ENCODE results near the gene IL1RL1. TPM values are rescaled to one million over a fixed set of nuclear protein-coding genes. Genes with fewer than 3 reads are reported as not detected.

Gene IL1RL1
- polyA plus RNA-seq (2011; rRNA removed) (0.30 and 0.31 TPM in 2 replicates), polyA minus RNA-seq (2011; rRNA and poly(A)+ RNA removed) (0.14 and 0.43 TPM in 2 replicates)

DNA sequence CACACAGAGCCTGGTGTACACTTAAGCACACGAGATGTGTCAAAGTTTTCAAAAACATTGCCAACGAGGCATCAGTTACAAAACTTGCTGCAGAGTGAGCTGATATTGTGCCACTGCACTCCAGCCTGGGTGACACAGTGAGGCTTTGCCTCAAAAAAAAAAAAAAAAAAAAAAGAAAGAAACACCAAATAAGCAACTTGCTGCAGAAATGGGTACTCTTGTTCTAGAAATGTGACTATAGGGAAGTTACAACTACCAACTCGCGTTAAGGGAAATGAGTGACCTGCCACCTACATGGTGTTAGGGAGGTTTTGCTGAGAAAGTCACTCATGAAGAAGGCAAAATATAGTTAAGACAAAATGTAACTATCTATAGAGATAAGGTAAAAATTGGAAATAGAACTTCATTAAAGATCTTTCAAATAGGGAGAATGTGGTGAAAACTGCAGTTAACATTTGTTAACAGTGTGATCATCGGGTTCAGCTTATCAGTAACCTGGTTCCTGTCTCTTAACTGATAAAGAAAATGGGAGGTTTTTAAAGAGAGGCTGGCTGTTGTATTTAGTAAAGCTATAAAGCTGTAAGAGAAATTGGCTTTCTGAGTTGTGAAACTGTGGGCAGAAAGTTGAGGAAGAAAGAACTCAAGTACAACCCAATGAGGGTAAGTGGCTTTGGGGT is at the start of gene IL1RL1:
Gene IL1RL1 (plus strand): TSS at position 600 of the 677 bp plus-strand sequence. CDS start 26,702 bp downstream, outside the sequence.
- TF ChIP-seq, protein P1, sequence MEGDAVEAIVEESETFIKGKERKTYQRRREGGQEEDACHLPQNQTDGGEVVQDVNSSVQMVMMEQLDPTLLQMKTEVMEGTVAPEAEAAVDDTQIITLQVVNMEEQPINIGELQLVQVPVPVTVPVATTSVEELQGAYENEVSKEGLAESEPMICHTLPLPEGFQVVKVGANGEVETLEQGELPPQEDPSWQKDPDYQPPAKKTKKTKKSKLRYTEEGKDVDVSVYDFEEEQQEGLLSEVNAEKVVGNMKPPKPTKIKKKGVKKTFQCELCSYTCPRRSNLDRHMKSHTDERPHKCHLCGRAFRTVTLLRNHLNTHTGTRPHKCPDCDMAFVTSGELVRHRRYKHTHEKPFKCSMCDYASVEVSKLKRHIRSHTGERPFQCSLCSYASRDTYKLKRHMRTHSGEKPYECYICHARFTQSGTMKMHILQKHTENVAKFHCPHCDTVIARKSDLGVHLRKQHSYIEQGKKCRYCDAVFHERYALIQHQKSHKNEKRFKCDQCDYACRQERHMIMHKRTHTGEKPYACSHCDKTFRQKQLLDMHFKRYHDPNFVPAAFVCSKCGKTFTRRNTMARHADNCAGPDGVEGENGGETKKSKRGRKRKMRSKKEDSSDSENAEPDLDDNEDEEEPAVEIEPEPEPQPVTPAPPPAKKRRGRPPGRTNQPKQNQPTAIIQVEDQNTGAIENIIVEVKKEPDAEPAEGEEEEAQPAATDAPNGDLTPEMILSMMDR (IDR thresholded peaks at IDR 0.05; ENCODE audit: low read depth, low read length): no peak
- DNase-seq (ENCODE audit: low read depth, low spot score): no peak
- Histone ChIP-seq H3K4me3 (ENCODE audit: low read depth, low read length) (no peak within 1 kb of the TSS), H3K27ac (ENCODE audit: low read depth, low read length) (no peak within 1 kb of the TSS), H3K27me3 (ENCODE audit: control insufficient read depth, insufficient read depth, low read length) (no peaks in the 10 kb centered on the region), H3K9me3 (ENCODE audit: control insufficient read depth, insufficient read depth, low read length) (no peaks in the 10 kb centered on the region)
- ChIA-PET CTCF (interaction anchor here (0.8 kb wide), 1 partner anchor 9 kb away, joined by 4 read pairs; no protein-coding TSS in a partner anchor), POLR2A (no interaction called here)

DNA sequence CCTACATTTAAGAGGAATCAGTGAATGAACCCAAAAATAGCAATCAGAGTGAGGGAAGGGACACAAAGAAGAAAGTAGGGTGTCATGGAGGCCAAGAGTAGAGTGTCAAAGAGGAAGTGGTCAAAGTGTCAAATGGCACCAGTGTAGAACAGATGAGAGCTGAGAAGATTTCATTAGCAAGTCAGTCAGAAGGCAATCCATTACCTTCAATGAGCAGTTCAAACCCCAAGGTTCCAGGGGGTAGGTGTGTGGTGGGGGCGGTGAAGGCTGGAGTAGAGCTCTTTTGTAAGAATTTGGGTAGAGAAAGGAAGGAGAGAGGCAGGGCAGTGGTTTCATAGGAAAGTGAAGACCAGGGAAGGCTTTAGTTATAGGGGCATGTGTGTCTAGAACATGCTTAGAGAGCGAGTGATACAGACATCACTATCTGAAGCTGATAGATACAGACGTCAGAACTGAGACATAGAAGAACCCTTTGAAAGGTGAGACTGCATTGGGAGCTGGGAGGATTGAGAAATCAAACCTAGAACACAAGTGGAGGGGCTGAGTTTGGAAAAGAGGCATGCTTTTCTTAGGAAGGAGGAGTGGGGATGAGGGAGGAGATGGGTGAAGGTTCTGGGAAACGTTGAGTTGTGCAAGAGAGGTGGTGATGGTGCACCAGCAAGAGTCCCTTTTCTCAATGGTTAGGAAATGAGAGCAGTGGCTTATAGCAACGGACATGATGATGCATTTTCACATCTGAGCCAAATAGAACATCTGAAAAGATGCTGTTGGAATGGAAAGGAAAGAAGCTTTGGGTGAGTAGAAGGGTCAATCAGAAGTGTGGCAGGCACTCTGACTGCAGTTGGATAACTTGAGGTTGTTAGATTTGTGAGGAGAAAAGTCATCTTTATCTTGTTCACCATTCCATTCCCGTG is 48.9 kb upstream of the IL1RL1 start:
- ChIA-PET POLR2A (no interaction called here), CTCF (interaction anchor here (1.5 kb wide), 2 partner anchors 9 to 22 kb away, joined by 6 to 8 read pairs; no protein-coding TSS in a partner anchor)
- TF ChIP-seq, protein P1 (IDR thresholded peaks at IDR 0.05; ENCODE audit: low read depth, low read length): no peak
- Histone ChIP-seq H3K27me3 (ENCODE audit: control insufficient read depth, insufficient read depth, low read length) (no peaks in the 10 kb centered on the region), H3K4me3 (ENCODE audit: low read depth, low read length) (no peak overlapping the region), H3K9me3 (ENCODE audit: control insufficient read depth, insufficient read depth, low read length) (no peaks in the 10 kb centered on the region; the same call in 1 of the 2 replicates), H3K27ac (ENCODE audit: low read depth, low read length) (no peak overlapping the region)
- DNase-seq (ENCODE audit: low read depth, low spot score): no peak

GRCh38 chr2:102264952-102265351 is 46.4 kb upstream of the IL1RL1 start:
- POLR2A ChIA-PET: no interaction called here
- no peaks in the 10 kb centered on the region; the same call in 1 of the 2 replicates for H3K9me3 ChIP-seq (ENCODE audit: control insufficient read depth, insufficient read depth, low read length)
- DNase-seq (ENCODE audit: low read depth, low spot score): no peak
- TF ChIP-seq, protein P1 (IDR thresholded peaks at IDR 0.05; ENCODE audit: low read depth, low read length): no peak
- no peaks in the 10 kb centered on the region for H3K27me3 ChIP-seq (ENCODE audit: control insufficient read depth, insufficient read depth, low read length)
- CTCF ChIA-PET: interaction anchor here (1.5 to 2.5 kb wide), 3 partner anchors 11 to 179 kb away, joined by 3 to 25 read pairs (median 5); no protein-coding TSS in a partner anchor
- no peak overlapping the region for H3K4me3 ChIP-seq (ENCODE audit: low read depth, low read length)
- H3K27ac ChIP-seq (ENCODE audit: low read depth, low read length): no peak overlapping the region

- ChIA-PET POLR2A (no interaction called here), CTCF (interaction anchor here (0.9 to 2.5 kb wide), 6 partner anchors 12 to 177 kb away, joined by 3 to 25 read pairs (median 4); no protein-coding TSS in a partner anchor)
- Histone ChIP-seq H3K27me3 (ENCODE audit: control insufficient read depth, insufficient read depth, low read length) (no peaks in the 10 kb centered on the region), H3K9me3 (ENCODE audit: control insufficient read depth, insufficient read depth, low read length) (no peaks in the 10 kb centered on the region; the same call in 1 of the 2 replicates), H3K4me3 (ENCODE audit: low read depth, low read length) (no peak overlapping the region), H3K27ac (ENCODE audit: low read depth, low read length) (no peak overlapping the region)
- TF ChIP-seq, protein P1 (IDR thresholded peaks at IDR 0.05; ENCODE audit: low read depth, low read length): no peak
- DNase-seq (ENCODE audit: low read depth, low spot score): no peak
Observed at GRCh38 chr2:102266204-102266603, 45.2 kb upstream of the IL1RL1 start.
